Measurements from ENCODE around the gene DPM1.

DPM1 gene

DNA sequence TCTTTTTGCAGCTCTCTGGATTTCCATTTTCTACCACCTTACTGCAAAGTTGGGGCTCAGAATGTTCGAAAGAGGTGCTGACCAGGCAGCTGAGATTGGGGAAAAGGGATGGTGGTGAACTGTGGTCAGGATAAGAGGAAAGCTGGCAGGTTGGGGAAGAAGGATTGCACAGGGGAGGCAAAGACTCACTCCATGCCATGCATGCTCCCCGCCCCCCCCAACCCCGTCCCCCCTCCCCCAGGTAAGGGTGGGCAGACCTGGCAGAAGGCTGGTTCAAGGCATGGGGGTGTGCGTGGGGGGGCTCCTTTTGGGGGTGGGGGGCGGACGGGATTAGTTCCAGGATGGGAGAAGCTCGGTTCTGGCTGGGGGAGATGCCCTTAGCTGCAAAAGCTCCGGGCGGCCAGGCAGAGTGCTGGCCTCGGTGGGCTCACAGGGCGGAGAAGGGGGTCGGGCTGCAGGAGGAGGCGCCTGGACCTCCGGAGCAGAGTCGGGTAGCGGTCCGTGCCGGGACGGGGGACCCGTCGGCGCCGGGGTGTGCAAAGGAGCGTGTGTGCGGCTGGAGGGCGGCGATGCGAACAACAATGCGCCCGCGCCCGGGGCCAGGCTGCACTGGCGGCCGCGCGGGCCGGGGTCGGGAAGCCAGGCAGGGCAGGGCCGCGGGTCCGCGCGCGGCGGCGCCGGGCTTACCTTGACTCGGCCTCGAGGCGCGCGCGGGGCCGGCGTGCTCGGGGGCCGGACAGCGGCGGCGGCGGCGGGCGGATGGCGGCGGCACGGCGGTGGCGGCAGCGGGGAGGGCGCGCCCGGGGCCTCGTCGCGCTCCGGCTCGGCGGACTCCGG is 28.0 kb downstream of the DPM1 start:
- DNase-seq (ENCODE audit: low read depth) = no peak

DNA sequence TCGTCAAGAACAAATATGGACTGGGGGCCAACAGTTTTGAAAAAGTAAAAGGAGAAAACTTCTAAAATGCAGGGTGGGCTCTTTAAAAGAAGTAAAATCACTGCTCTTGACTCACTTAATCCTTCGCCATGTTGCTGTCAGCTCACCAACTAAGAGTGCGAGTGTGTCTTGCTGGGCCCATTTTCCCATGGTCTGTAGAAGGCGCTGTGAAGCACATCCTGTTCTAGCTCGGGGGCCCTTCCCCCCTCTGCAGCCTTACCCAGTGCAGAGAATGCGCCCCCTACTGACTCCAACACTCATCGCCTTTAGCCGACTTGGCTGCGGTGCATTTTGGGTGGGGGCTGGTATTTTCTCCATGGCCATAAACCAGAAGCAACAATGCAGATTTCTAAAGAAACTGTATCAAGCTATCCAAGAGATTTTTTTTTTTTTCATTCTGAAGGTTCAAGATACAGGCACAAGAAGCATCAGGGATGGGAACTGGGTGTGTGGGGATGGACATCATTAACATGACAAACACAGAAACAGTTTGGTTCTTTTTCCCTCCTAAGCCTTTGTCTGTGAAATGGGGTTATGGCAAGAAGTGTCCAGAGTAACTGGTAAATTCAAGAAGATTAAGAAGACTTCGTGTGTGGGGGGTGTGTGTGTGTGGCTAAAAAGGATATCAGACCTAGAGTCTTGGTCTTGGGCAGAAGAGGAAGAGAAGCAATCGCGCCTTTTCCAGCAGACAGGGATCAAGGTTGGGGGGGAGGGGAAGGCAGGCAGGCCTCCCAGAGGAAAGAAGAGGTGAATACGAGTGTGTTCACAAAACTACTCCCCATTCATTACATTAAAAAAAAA is 28.8 kb downstream of the DPM1 start:
- DNase-seq (ENCODE audit: low read depth) = peak; percentile 93

DNA sequence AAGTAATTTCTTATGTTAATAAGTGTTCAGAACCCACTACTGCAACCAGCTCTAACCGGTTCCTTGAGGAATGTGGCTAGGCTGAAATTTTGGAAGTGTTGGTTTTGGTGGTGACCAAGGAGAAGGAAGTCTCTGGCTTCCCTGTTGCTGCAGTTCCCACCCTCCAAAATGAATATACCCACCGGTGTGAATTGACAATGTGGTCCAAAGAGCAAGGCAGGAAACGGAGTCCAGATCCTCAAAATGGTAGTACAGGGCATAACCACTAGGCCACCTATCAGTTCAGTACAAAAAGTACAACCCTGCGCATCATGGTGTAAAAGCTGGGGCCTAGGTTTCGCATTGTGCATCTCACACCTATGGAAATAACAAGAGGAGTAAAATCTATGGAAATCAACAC is 29.9 kb downstream of the DPM1 start:
- no peak for DNase-seq (ENCODE audit: low read depth)

DNA sequence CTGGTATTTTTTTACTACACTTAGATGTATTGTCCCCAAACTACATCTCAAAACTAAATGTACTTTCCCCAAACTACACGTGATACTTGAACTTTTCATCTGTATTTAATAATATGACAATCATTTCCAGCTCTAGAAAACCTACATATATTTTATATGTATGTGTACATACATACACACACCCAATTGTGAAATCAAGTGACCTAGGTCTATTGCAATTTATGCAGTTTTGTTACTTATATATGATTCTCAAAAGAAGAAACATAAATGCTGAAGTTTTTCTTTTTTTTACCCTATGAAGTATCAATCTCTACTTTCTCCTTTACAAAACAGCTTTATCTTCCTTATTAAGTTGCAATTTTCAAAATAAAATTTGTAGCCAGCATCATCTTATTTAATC is 31.8 kb downstream of the DPM1 start:
- no peak for DNase-seq (ENCODE audit: low read depth)

DNA sequence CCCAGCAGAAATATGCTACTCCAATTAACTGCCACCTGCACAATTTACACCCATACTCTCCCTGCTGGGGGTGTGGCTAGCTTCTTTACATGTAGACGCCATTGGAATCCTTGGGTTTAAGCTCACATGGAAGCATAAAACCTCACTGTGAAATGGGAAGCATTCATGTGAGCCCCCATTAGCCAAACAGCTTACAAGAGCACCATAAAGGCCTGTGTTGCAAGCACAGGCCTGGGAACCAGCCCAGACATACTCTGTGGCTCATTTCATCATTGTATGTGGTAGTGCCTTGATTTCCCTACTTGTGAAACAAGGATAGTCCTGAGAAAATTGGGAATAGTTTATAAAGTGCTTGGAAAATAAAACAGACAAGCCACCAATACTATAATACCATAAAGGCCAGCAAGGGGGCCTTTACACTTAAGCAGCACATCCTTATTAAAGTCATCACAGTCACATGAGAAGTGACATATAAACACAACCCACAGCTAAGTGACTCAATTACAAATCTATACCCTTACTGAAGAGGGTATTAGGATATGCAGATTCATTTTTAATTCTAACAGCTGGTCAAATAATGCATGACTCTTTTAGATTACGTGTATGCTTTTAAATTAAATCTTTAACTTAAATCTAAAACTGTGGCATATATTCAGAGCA is 33.9 kb downstream of the DPM1 start:
- DNase-seq (ENCODE audit: low read depth) = peak; percentile 44

DNA sequence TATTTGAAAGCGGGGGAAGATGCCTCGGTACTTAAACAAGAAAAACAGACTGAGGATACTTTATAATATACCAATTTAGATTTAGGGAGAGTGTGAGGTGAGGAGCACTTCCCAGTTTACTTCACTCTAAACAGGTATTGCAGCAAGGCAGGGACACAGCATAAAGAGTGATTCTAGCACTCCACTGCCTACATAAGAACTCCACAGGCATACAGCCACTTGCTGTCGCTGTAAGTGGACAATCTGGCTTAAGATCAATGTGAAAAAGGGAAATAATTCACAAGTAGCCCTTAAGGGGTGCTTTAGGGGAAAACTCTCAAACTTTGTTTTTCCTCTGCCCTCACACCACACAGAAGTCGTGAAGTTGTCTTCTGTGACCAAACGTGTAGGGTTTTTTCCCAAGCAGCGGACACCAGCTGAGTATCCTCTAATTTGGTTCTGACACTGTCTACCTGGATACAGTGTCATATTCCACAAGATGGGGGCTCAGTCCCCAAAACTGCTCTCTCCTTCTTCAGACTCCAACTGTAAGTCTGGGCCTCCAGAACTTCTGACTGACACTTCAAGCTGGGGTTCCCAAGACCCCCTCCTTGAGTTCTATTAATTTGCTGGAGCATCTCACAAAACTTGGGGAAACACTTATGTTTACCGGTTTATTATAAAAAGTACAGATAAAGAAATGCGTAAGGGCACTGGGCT is 36.4 kb downstream of the DPM1 start:
- no peak for DNase-seq (ENCODE audit: low read depth)

DNA sequence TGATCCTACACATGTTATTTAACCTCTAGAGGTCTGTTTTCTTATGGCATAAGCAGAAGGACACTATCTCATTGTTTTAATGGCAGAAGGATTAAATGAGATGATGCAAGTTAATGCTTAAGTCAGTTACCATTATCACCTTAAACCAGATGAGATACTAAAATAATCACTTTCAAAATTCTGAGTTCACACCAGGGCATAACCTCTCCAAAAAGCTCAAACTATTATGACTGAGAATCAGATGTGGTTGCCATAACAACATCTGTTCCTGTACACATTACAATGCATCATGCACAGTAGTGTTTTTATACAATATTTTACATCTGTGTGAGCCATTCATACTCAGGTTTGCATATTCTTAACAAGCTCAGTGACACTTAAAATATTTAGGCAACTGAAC is 37.3 kb downstream of the DPM1 start:
- peak; percentile 44 for DNase-seq (ENCODE audit: low read depth)

DNA sequence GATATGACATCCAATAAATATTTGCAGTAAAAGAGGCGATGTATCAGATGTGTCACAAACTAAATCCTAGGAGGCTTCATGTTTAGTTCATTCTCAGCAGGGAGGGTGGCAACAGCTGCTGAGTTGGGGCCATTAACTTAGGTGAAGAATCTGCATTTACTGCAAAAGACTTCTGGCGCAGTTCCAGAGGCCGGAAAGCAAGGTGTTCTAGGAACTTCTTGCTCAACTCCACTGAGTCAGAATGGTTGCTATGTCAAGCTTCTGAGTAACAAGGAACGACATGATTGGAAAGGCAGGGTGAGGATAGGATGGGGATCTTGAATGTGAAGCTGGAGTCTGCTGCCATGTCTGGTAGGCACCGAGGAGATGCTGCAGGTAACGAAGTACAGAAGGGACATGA is 38.8 kb downstream of the DPM1 start:
- DNase-seq (ENCODE audit: low read depth) = peak; percentile 54

DNA sequence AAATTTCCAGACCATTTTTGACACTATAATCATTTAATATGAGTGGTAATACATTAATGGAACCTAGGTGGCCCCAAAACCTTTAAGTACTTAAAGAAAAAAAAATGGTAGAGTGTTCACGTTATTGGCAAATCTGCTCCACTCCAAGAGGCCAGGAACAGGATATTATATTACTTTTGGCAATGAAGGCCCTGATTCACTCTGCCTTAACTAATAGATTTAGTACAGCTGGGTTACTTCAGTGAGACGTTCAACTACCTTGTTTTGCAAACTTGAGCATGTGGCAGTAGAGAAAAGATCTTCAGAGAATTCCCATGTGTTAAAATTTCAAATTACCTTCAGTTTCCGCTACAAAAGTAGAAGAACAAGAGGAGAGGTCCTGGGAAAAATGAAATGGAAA is 39.9 kb downstream of the DPM1 start:
- DNase-seq (ENCODE audit: low read depth) = peak; percentile 77

DNA sequence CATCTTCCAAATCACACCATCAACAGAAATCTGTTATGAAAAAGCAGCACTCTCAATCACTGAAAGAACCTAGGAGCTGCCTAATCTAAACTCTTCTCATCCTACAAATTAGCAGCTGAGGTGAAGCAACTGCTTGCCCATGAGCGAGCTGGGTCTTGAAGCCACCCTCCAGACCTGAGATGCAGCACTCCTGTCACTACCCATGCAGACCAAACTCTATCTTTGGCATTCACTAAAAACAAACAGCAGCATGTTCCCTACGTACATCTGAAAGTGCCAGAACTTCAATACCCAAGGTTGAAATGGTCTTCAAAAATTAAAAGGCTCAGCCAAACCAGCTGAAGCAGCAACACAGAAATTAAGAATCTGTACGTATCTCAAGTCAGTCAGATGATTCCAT is 41.4 kb downstream of the DPM1 start:
- DNase-seq (ENCODE audit: low read depth) = no peak

DNA sequence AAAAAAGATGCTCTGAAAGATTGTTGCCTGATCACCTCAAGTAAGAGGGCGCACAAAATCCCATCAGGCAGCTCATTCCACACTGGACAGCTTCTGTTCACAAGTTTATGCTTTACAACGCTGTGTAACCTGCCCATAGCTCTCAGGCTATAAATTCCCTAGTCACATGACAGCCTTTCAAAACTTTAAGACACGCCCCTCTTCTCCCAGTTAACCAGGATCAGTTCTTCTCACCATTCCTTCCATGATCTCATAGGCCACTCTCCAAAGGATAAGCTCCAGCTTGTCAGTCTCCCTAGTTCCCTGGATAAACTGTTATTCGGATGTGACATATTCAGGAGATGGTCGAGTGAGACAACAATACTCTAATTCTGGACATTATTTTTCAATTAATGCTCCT is 42.1 kb downstream of the DPM1 start:
- peak; percentile 26 for DNase-seq (ENCODE audit: low read depth)

DNA sequence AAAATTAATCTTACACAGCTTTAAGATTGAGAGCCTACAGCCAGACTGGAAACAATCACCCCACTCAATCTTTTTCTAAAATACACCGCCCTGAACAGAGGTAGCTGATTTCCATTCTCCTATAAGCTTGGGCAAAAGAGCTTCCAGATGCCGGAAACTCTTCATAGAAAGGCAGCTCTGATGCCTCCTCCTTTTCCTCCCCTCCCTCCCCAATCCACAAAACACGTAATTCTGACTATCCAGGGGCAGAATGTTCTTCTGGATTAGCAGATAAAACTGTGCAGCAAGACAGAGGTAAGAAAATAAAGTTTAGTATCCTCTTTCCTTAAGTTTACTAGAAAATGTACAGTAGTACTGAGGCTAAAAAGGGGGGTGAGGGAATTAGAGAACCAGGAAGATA is 42.9 kb downstream of the DPM1 start:
- peak; percentile 25 for DNase-seq (ENCODE audit: low read depth)

DNA sequence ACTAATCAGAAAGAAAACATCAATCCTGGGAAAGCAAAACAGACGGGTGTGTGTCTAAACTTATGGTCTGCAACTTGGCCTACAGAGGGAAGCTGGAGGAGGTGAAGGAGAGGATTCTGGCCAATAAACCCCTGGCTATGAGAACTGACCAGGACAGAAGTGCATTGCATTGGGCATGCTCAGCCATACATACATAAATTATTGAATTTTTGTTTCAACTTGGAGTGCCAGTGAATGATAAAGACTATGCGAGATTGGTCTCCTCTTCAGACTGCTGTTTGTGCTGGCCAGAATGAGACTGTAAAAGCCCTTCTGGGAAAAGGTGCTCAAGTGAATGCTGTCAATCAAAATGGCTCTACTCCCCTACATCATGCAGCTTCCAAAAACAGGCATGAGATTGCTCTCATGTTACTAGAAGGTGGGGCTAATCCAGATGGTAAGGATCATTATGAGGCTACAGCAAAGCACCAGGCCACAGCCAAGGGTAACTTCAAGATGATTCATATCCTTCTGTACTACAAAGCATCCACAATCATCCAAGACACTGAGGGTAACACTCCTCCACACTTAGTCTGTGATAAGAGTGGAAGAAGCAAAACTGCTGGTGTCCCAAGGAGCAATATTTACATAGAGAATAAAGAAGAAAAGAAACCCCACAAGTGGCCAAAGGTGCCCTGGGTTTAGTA is 44.5 kb downstream of the DPM1 start:
- peak; percentile 58 for DNase-seq (ENCODE audit: low read depth)

DNA sequence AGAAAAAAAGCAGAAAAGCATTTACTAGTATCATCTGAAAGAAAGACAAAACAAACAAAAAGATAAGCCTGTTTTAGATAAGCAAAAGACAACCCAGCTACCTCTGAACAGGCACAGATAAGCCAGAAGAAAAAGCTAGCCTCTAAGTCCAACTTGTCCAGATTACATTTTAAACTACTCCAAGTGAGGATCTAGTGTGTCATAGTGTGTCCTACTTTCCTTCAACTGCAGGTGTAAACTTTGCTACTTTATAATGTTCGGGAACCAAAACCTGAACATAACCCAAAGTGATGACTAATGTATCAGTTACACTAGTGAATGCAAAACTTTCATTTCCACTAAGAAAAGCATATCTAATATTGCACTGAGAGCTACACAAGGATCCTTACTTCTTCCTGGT is 46.6 kb downstream of the DPM1 start:
- DNase-seq (ENCODE audit: low read depth) = no peak

DNA sequence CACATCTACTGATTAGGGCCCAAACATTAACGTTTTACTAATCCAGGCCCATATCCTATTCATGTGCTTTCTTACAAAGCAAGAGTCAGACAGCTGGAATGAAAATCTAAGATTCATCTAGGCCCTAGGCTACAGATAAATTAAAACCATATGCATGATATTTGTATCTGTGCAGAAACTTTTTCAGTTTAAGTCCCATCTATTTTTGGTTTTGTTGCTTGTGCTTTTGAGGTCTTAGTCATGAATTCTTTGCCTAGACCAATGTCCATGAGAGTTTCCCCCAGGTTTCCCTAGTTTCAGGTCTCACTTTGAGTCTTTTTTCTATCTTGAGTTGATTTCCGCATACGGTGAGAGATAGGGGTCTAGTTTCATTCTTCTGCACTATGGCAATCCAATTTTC is 47.3 kb downstream of the DPM1 start:
- DNase-seq (ENCODE audit: low read depth) = peak; percentile 89

DNA sequence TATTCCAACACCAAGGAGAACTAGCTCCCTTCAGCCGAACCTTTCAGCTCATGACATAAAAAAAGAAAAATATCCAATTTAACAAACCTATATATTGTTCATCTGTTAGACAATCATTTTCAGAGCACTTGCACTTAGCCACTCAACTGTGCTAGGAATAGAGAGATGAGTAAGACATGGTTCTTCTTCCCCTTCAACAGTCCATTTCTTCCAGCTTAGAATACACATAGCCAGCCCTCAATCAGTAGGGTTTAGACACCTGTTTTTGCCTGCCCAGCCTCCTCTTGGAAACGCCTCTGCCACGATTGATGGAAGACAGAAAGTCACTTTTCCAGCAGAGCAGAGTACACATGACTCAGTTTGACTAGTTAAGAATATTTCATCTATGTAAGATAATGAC is 48.9 kb downstream of the DPM1 start:
- no peak for DNase-seq (ENCODE audit: low read depth)

DNA sequence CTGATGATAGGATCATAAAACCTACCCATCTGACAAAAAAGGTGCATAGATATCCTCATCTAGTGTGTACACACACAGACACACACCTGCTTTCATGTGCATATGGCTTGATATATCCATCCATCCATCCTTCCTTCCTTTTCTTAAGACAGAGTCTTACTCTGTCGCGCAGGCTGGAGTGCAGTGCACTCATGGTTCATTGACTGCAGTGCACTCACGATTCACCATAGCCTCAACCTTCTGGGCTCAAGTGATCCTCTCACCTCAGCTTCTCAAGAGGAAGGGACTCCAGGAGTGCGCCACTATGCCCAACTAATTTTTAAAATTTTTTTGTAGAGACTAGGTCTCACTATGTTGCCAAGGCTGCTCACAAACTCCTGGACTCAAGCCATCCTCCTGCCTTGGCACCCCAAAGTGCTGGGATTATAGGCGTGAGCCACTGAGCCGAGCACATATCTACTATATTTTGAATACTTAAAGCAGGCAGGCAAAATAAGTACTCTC is 54.2 kb downstream of the DPM1 start:
- no peak for DNase-seq (ENCODE audit: low read depth)

DNA sequence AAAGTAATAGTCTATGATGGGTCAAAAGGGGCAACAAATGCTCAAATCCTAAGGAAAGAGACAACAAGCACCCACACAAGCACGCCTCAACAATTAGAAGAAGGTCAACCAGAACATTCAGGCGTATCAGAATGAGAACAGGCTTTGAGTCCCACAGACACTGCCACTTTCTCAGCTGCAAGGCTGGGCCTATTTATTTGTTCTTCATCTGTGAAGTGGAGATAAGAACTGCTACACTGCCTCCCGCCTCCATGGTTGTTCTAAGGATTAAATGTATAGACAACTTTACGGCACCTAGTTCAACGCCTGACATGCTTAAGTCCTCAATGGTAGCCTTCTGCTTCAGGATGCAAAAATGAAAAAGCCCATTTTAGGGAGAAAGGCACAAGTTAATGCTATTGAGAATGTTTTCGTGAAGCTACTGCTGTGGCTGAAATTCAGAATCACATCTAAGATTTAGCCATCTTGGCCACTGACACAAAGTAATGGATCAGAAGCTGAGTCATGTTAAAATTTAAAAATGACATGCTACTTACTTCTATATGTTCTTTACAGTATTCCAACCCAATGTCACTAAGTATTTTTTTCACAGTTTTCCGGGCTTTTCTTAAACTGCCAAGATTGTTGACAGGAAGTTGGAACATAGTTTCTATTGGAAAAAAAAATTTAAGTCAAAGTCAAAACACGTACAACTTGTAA is 54.8 kb downstream of the DPM1 start:
- no peak for DNase-seq (ENCODE audit: low read depth)

DNA sequence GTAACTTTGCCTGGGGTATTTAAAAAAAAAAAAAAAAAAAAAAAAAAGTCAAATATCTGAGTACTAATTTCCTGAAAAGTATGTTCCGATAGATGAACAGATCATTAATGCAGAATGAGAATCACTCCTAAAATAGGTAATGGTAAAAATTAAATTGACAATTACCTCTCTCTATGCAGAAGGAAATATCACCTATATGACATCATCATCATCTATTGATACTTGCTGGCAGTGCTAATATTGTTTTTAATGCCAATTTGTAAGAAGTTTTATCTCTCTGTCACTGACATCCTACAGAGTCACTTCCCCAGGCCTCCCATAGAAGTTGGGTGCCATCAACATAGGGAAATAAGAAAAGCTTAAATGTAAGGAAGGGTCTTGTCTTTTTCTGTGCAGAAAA is 57.0 kb downstream of the DPM1 start:
- no peak for DNase-seq (ENCODE audit: low read depth)

DNA sequence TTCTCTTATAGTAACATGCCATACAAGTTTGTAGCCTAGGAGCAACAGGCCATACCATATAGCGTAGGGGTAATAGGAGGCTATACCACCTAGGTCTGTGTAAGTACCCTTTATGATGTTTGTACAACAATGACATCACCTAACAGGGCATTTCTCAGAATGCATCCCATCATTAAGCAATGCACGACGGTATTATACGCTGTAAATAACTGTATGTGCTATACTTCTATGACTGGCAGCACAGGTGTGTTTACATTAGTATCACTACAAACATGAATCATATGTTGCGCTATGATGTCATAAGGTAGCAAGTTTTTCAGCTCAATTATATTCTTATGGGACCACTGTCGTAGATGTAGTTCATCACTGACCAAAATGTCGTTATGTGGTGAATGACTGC is 58.1 kb downstream of the DPM1 start:
- DNase-seq (ENCODE audit: low read depth) = no peak

DNA sequence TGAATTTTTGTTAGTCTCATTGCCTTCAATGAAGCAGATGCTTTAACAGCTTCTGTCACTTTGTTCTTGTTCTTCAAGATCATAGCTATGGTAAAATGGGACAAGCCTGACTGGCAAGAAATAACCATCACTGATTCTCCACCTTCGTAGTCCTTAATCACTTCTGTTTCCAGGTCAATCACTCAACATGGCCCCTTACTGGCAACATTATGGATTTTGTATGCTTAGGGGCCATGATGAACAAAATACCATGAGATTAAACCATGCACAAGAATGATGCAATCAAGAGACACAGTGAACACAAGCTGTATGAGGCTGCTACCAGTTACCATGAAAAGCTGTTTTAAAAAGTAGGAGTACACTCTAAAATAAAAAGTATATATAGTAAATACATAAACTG is 59.9 kb downstream of the DPM1 start:
- DNase-seq (ENCODE audit: low read depth) = no peak
